ENCODE results near the gene FLT3. TPM values are rescaled to one million over a fixed set of nuclear protein-coding genes. Genes with fewer than 3 reads are reported as not detected.

Gene FLT3
- total and polyA plus RNA-seq, 2 of the 13 experiments (the other 11 are each of a cell fraction or from before 2014, with no cell fraction given) = not detected

- TF ChIP-seq CSRNP2 (CRISPR knock-in tag; conservative IDR thresholded peaks at IDR 0.05; ENCODE audit: low read depth) = no peak
- TF ChIP-seq ZNF800 (CRISPR knock-in tag; IDR thresholded peaks at IDR 0.05) = peak; percentile 90
- no peak for TF ChIP-seq ZNF782 (CRISPR knock-in tag; IDR thresholded peaks at IDR 0.05; ENCODE audit: borderline replicate concordance)
- TF ChIP-seq NFYB (CRISPR knock-in tag; IDR thresholded peaks at IDR 0.05) = no peak
- no peak for TF ChIP-seq SMC3 (IDR thresholded peaks at IDR 0.05; ENCODE audit: low read length)
- no peak for TF ChIP-seq RFXANK (CRISPR knock-in tag; IDR thresholded peaks at IDR 0.05)
- no peak for TF ChIP-seq ZNF652 (CRISPR knock-in tag; IDR thresholded peaks at IDR 0.05; ENCODE audit: borderline replicate concordance, low read depth)
- no peak for TF ChIP-seq CCDC6 (CRISPR knock-in tag; IDR thresholded peaks at IDR 0.05)
- no peak for TF ChIP-seq ZNF564 (CRISPR knock-in tag; IDR thresholded peaks at IDR 0.05)
- TF ChIP-seq POLR2AphosphoS5 (IDR thresholded peaks at IDR 0.05; ENCODE audit: low read depth, low read length) = no peak
- no peak for TF ChIP-seq ZSCAN21 (CRISPR knock-in tag; IDR thresholded peaks at IDR 0.05; ENCODE audit: borderline replicate concordance)
- TF ChIP-seq SYNCRIP (IDR thresholded peaks at IDR 0.05; ENCODE audit: insufficient read depth, low read depth, low read length) = no peak
- no peak for TF ChIP-seq NFRKB (IDR thresholded peaks at IDR 0.05)
- TF ChIP-seq RAD21 (CRISPR knock-in tag; IDR thresholded peaks at IDR 0.05) = no peak
- no peak for TF ChIP-seq ZC3H13 (CRISPR knock-in tag; IDR thresholded peaks at IDR 0.05)
- no peak for TF ChIP-seq DZIP1 (CRISPR knock-in tag; IDR thresholded peaks at IDR 0.05)
- TF ChIP-seq ZIK1 (CRISPR knock-in tag; IDR thresholded peaks at IDR 0.05; ENCODE audit: borderline replicate concordance, low read depth) = no peak
- TF ChIP-seq HOXD1 (CRISPR knock-in tag; IDR thresholded peaks at IDR 0.05) = no peak
- no peak for TF ChIP-seq STAG1 (CRISPR knock-in tag; IDR thresholded peaks at IDR 0.05)
- TF ChIP-seq DNMT3B (CRISPR knock-in tag; conservative IDR thresholded peaks at IDR 0.05) = no peak
- TF ChIP-seq ELF4 (CRISPR knock-in tag; IDR thresholded peaks at IDR 0.05; ENCODE audit: borderline replicate concordance) = no peak
- no peak for TF ChIP-seq ZNF333 (CRISPR knock-in tag; IDR thresholded peaks at IDR 0.05; ENCODE audit: borderline replicate concordance)
- no peak for TF ChIP-seq TGIF2 (CRISPR knock-in tag; IDR thresholded peaks at IDR 0.05)
Measured at GRCh38 chr13:28100150-28101121, at the start of gene FLT3 (continued).
